GM12878 (cell line): ENCODE data around the gene CLEC7A. TPM values are rescaled to one million over a fixed set of nuclear protein-coding genes. Genes with fewer than 3 reads are reported as not detected.

Experiments
- ATAC-seq: fragments of 200-7000 bp; cut with Tn5 transposase; 3 replicates; pipeline ENCODE4 v1.9.1; 2020; ENCODE audit warnings: mild to moderate bottlenecking, moderate library complexity
- BruUV-seq: library from RNA; stranded (reverse); fragments of 400-500 nt; replicated peaks from 2 replicates; lab custom pipeline; 2021; lab: Mats Ljungman, UMichigan
- CTCF ChIA-PET: fragments of 300-600 bp; sonication (Branson Sonifier 250); formaldehyde crosslinking; extraction: SDS; loops from one replicate; lab custom pipeline; 2021; ENCODE audit warnings: inconsistent platforms; lab: Yijun Ruan, JAX
- POLR2A ChIA-PET: fragments of 350-600 bp; formaldehyde crosslinking; extraction: SDS; loops from one replicate; lab custom pipeline; 2021; ENCODE audit warnings: inconsistent platforms; lab: Charles Lee
- RAD21 ChIA-PET: fragments of 300-600 bp; sonication (Branson Sonifier 250); formaldehyde crosslinking; loops from one replicate; lab custom pipeline; 2023; ENCODE audit warnings: antibody characterized with exemption; ENCODE audit not compliant: unreplicated experiment; lab: Charles Lee
- SMC1A ChIA-PET: fragments of 300-600 bp; sonication (Branson Sonifier 250); formaldehyde crosslinking; loops from one replicate; lab custom pipeline; 2023; ENCODE audit not compliant: unreplicated experiment, uncharacterized antibody; lab: Charles Lee
- DNase-seq: peaks from one replicate; pipeline ENCODE4 v3.0.0-alpha.2; 2011; ENCODE audit warnings: low read depth, low spot score
- FAIRE-seq: peaks from 3 replicates; lab custom pipeline; 2011; peaks lifted over from hg19 to GRCh38; lab: Jason Lieb, UNC
- H2AFZ ChIP-seq: 2 replicates; pipeline ENCODE4 v1.6.0; 2011; ENCODE audit warnings: low read depth, low read length, control low read depth; ENCODE audit not compliant: control insufficient read depth
- H3K27ac ChIP-seq: 2 replicates; pipeline ENCODE4 v1.5.1; 2011; ENCODE audit warnings: control low read depth; ENCODE audit not compliant: control insufficient read depth, insufficient read depth
- H3K27me3 ChIP-seq, 2 experiments: replicated peaks in 1 of 2; 2 replicates each; pipeline versions ENCODE4 v1.6.0 to v1.6.1; 2011; ENCODE audit warnings: low read length in 1 of 2; ENCODE audit not compliant: control insufficient read depth in 2 of 2, insufficient read depth in 2 of 2
- H3K36me3 ChIP-seq, 2 experiments: 2 replicates each; pipeline ENCODE4 v1.5.1; 2011; ENCODE audit warnings: low read length in 1 of 2; ENCODE audit not compliant: control insufficient read depth in 2 of 2, insufficient read depth in 2 of 2
- H3K4me1 ChIP-seq: 2 replicates; pipeline ENCODE4 v1.6.1; 2011; ENCODE audit warnings: mild to moderate bottlenecking, low read length, moderate library complexity, mixed read lengths; ENCODE audit not compliant: control insufficient read depth, insufficient read depth
- H3K4me2 ChIP-seq: 2 replicates; pipeline ENCODE4 v1.6.0; 2011; ENCODE audit warnings: control low read depth; ENCODE audit not compliant: control insufficient read depth, insufficient read depth
- H3K4me3 ChIP-seq: fragments of 200-600 bp; sonication (generic); 2 replicates; pipeline ENCODE4 v1.5.1; 2016
- H3K79me2 ChIP-seq: 2 replicates; pipeline ENCODE4 v1.6.0; 2011; ENCODE audit warnings: low read length; ENCODE audit not compliant: control insufficient read depth, insufficient read depth
- H3K9ac ChIP-seq: 2 replicates; pipeline ENCODE4 v1.8.0; 2011; ENCODE audit warnings: low read length, control low read depth, mixed read lengths; ENCODE audit not compliant: control insufficient read depth, insufficient read depth
- H3K9me3 ChIP-seq: replicated peaks from 3 replicates; pipeline ENCODE4 v1.5.1; 2011; ENCODE audit warnings: mild to moderate bottlenecking, low read length; ENCODE audit not compliant: control insufficient read depth, insufficient read depth
- H4K20me1 ChIP-seq: 2 replicates; pipeline ENCODE4 v1.6.0; 2011; ENCODE audit not compliant: control insufficient read depth, insufficient read depth
- BHLHE40 ChIP-seq, 2 experiments: fragments of 450-650 bp in 1 of 2; IDR thresholded peaks; 2 replicates each; pipeline ENCODE4 v1.6.1; 2011 to 2017; ENCODE audit warnings: low read depth in 2 of 2, borderline replicate concordance in 1 of 2, improper control_type of control experiment in 1 of 2, low read length in 1 of 2, mild to moderate bottlenecking in 1 of 2
- CBFB ChIP-seq: IDR thresholded peaks from 2 replicates; pipeline ENCODE4 v1.6.1; 2016; ENCODE audit warnings: antibody characterized with exemption, low read depth
- HDAC6 ChIP-seq: fragments of 200-600 bp; sonication (generic); IDR thresholded peaks from one replicate; pipeline ENCODE4 v1.8.0; 2017; ENCODE audit warnings: antibody characterized with exemption; ENCODE audit not compliant: unreplicated experiment
- MXI1 ChIP-seq: fragments of 150-350 bp; IDR thresholded peaks from 2 replicates; pipeline ENCODE4 v1.6.1; 2011; ENCODE audit warnings: low read depth, mild to moderate bottlenecking, inconsistent platforms, low read length, improper control_type of control experiment
- MYC ChIP-seq: IDR thresholded peaks from 2 replicates; pipeline ENCODE4 v1.6.1; 2011; ENCODE audit warnings: mild to moderate bottlenecking, low read length, moderate library complexity, inconsistent platforms; ENCODE audit not compliant: insufficient read depth, insufficient replicate concordance, insufficient read length, severe bottlenecking
- RAD21 ChIP-seq: IDR thresholded peaks from 2 replicates; pipeline ENCODE4 v1.6.1; 2011; ENCODE audit warnings: mild to moderate bottlenecking, low read depth, low read length, moderate library complexity; ENCODE audit not compliant: insufficient read depth
- SPI1 ChIP-seq: IDR thresholded peaks from 2 replicates; pipeline ENCODE4 v1.6.1; 2011; ENCODE audit warnings: low read depth, mild to moderate bottlenecking, low read length, moderate library complexity, borderline replicate concordance; ENCODE audit not compliant: insufficient read depth
- SREBF1 ChIP-seq: IDR thresholded peaks from 2 replicates; pipeline ENCODE4 v1.6.1; 2012; ENCODE audit warnings: mild to moderate bottlenecking, low read length
- WGBS: methylation state at CpG from one replicate; pipeline ENCODE4 v1.1.6; 2016; ENCODE audit warnings: low lambda C conversion rate; ENCODE audit not compliant: insufficient replicate concordance, insufficient coverage; ENCODE audit errors: missing lambda C conversion rate; 5-methylcytosine and 5-hydroxymethylcytosine counted together
- in situ Hi-C: fragments of 300-500 bp; cut with MboI; formaldehyde crosslinking; loops from 9 replicates; pipeline ENCODE4 v1.14.3; 2018; ENCODE audit warnings: mixed read lengths
- intact Hi-C: fragments of 100-400 bp; cut with micrococcal nuclease; formaldehyde crosslinking; loops from one replicate; pipeline ENCODE4 v1.14.2; 2022; ENCODE audit not compliant: unreplicated experiment
- polyA plus RNA-seq, 11 experiments: library from polyadenylated mRNA; depleted of rRNA in 4 of 11; unstranded in 6 of 11; stranded (reverse) in 5 of 11; fragments of >200 nt; fragmentation: Nextera tagmentation in 4 of 11; fragmentation: Illumina TruSeq in 1 of 11; extraction: Ambion mirVana in 4 of 11; extraction: Trizol in 1 of 11; gene quantifications; 1 replicate in 1 of 11; 2 replicates in 10 of 11; pipeline versions ENCODE4 v1.2.1 to v1.2.3, GENCODE V29; 2011 to 2016; ENCODE audit warnings: inconsistent platforms in 2 of 11, missing spikeins in 2 of 11, low read depth in 1 of 11
- total RNA-seq, 4 experiments: library from RNA; depleted of rRNA in 3 of 4; stranded (reverse); fragments of >200 nt in 3 of 4; fragmentation: Illumina TruSeq in 1 of 4; extraction: Trizol in 1 of 4; gene quantifications; 2 replicates each; pipeline versions ENCODE4 v1.2.1 to v1.2.3, GENCODE V29; 2013 to 2021
- TF ChIP-seq, protein P1 (sequence below): IDR thresholded peaks from 2 replicates; pipeline ENCODE4 v1.6.1; 2012; ENCODE audit warnings: low read depth, low read length, improper control_type of control experiment
- TF ChIP-seq, protein P2 (sequence below): fragments of 450-650 bp; IDR thresholded peaks from 2 replicates; pipeline ENCODE4 v1.6.1; 2017; ENCODE audit warnings: mild to moderate bottlenecking, low read depth, inconsistent platforms; ENCODE audit not compliant: poor library complexity, severe bottlenecking
- TF ChIP-seq, protein P3 (sequence below): IDR thresholded peaks from 2 replicates; pipeline ENCODE4 v1.6.1; 2011; ENCODE audit warnings: low read depth, mild to moderate bottlenecking, low read length, moderate library complexity, borderline replicate concordance; ENCODE audit errors: extremely low read depth
- TF ChIP-seq, protein P4 (sequence below): fragments of 150-350 bp; IDR thresholded peaks from 2 replicates; pipeline ENCODE4 v1.6.1; 2014; ENCODE audit warnings: mild to moderate bottlenecking, low read depth, low read length

CLEC7A gene
- total and polyA plus RNA-seq, 10 of the 15 experiments (the other 5 are each of a cell fraction or from before 2014, with no cell fraction given) = not detected

DNA sequence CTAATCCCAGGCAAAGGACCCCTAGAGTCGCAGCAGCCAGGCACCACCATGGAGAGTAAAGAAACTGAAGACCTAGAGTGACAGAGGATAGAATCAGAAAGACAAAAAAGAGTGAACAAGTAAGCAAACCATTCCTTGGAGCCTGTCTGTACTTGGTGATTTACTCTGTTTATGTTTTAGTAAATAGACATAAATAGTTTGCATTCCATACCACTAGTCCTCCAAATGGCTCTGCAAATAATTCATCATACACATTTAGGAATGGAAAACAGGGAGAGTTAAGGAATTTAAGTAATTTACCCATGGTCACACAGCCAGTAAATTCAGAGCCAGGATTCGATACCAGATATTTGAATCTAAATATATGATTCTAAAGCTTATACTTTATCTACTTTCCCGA, 39.1 kb upstream of the CLEC7A start:
- CTCF ChIA-PET = interaction anchor here (0.8 to 1.7 kb wide), 3 partner anchors 16 to 369 kb away, joined by 3 to 6 read pairs (median 5); no protein-coding TSS in a partner anchor
- H4K20me1 ChIP-seq = no peaks in the 10 kb centered on the region
- H2AFZ ChIP-seq = no peak overlapping the region
- intact Hi-C loops = no loop called here
- H3K4me2 ChIP-seq = no peak overlapping the region
- no peak for DNase-seq
- H3K27me3 ChIP-seq = 0 out of 4 replicates have a peak, but pooled peaks cover 0 to 5% of the 10 kb centered on the region in 2 experiments
- in situ Hi-C loops = no loop called here
- H3K4me3 ChIP-seq = no peak overlapping the region
- no peak for ATAC-seq
- H3K4me1 ChIP-seq = no peaks in the 10 kb centered on the region
- no peak for FAIRE-seq
- BruUV-seq = no TSS peak
- no peak overlapping the region for H3K27ac ChIP-seq
- H3K9me3 ChIP-seq = no peaks in the 10 kb centered on the region
- H3K36me3 ChIP-seq = no peaks in the 10 kb centered on the region
- 22% methylated on average over 3 of the region's 3 CpGs for WGBS
- H3K79me2 ChIP-seq = no peaks in the 10 kb centered on the region
- H3K9ac ChIP-seq = no peak overlapping the region
- RAD21 ChIA-PET = no interaction called here
- SMC1A ChIA-PET = no interaction called here
- no peak for TF ChIP-seq CBFB
- TF ChIP-seq SPI1 = no peak
- TF ChIP-seq SREBF1 = no peak
- TF ChIP-seq HDAC6 = no peak
- TF ChIP-seq, protein P1, sequence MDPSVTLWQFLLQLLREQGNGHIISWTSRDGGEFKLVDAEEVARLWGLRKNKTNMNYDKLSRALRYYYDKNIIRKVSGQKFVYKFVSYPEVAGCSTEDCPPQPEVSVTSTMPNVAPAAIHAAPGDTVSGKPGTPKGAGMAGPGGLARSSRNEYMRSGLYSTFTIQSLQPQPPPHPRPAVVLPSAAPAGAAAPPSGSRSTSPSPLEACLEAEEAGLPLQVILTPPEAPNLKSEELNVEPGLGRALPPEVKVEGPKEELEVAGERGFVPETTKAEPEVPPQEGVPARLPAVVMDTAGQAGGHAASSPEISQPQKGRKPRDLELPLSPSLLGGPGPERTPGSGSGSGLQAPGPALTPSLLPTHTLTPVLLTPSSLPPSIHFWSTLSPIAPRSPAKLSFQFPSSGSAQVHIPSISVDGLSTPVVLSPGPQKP = no peak
- TF ChIP-seq, protein P2, sequence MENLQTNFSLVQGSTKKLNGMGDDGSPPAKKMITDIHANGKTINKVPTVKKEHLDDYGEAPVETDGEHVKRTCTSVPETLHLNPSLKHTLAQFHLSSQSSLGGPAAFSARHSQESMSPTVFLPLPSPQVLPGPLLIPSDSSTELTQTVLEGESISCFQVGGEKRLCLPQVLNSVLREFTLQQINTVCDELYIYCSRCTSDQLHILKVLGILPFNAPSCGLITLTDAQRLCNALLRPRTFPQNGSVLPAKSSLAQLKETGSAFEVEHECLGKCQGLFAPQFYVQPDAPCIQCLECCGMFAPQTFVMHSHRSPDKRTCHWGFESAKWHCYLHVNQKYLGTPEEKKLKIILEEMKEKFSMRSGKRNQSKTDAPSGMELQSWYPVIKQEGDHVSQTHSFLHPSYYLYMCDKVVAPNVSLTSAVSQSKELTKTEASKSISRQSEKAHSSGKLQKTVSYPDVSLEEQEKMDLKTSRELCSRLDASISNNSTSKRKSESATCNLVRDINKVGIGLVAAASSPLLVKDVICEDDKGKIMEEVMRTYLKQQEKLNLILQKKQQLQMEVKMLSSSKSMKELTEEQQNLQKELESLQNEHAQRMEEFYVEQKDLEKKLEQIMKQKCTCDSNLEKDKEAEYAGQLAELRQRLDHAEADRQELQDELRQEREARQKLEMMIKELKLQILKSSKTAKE = no peak
- no peak for TF ChIP-seq MYC
- no peak for TF ChIP-seq BHLHE40 (IDR thresholded peaks at IDR 0.05; ENCODE audit: borderline replicate concordance in 1 of 2, low read depth in 2 of 2, low read length in 1 of 2)
- TF ChIP-seq, protein P3, sequence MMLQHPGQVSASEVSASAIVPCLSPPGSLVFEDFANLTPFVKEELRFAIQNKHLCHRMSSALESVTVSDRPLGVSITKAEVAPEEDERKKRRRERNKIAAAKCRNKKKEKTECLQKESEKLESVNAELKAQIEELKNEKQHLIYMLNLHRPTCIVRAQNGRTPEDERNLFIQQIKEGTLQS = no peak
- no peak for TF ChIP-seq RAD21
- no peak for TF ChIP-seq MXI1
- TF ChIP-seq, protein P4, sequence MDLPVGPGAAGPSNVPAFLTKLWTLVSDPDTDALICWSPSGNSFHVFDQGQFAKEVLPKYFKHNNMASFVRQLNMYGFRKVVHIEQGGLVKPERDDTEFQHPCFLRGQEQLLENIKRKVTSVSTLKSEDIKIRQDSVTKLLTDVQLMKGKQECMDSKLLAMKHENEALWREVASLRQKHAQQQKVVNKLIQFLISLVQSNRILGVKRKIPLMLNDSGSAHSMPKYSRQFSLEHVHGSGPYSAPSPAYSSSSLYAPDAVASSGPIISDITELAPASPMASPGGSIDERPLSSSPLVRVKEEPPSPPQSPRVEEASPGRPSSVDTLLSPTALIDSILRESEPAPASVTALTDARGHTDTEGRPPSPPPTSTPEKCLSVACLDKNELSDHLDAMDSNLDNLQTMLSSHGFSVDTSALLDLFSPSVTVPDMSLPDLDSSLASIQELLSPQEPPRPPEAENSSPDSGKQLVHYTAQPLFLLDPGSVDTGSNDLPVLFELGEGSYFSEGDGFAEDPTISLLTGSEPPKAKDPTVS = no peak
- POLR2A ChIA-PET = interaction anchor here (0.6 kb wide), 1 partner anchor 19 kb away, joined by 4 read pairs; no protein-coding TSS in a partner anchor
